Astrocyte of the spinal cord (primary cell): ENCODE data around the gene MATN1.

ENCODE experiments used
- DNase-seq: peaks from one replicate; pipeline ENCODE4 v3.0.0; 2011; ENCODE audit warnings: low read depth, low spot score
- H3K4me3 ChIP-seq: 2 replicates; pipeline ENCODE4 v1.5.1; 2011; ENCODE audit warnings: low read depth, mild to moderate bottlenecking, low read length, moderate library complexity
- in situ Hi-C: cut with HindIII; loops from 2 replicates; pipeline ENCODE4 v1.10.0; 2017; ENCODE audit warnings: low sequenced_read_pairs
- TF ChIP-seq, protein P1 (sequence below): IDR thresholded peaks from 2 replicates; pipeline ENCODE4 v1.5.1; 2012; ENCODE audit warnings: low read depth, mild to moderate bottlenecking, low read length, inconsistent platforms

MATN1 gene

GRCh38 chr1:30740251-30741238 is 17.2 kb upstream of the MATN1 start:
- H3K4me3 ChIP-seq = no peak overlapping the region
- TF ChIP-seq, protein P1, sequence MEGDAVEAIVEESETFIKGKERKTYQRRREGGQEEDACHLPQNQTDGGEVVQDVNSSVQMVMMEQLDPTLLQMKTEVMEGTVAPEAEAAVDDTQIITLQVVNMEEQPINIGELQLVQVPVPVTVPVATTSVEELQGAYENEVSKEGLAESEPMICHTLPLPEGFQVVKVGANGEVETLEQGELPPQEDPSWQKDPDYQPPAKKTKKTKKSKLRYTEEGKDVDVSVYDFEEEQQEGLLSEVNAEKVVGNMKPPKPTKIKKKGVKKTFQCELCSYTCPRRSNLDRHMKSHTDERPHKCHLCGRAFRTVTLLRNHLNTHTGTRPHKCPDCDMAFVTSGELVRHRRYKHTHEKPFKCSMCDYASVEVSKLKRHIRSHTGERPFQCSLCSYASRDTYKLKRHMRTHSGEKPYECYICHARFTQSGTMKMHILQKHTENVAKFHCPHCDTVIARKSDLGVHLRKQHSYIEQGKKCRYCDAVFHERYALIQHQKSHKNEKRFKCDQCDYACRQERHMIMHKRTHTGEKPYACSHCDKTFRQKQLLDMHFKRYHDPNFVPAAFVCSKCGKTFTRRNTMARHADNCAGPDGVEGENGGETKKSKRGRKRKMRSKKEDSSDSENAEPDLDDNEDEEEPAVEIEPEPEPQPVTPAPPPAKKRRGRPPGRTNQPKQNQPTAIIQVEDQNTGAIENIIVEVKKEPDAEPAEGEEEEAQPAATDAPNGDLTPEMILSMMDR = no peak
- in situ Hi-C loops = no loop called here
- no peak for DNase-seq

- in situ Hi-C loops = no loop called here
- no peak overlapping the region for H3K4me3 ChIP-seq
- no peak for DNase-seq
- TF ChIP-seq, protein P1 = no peak
Observed at GRCh38 chr1:30739601-30740000, 16.2 kb upstream of the MATN1 start.

DNA sequence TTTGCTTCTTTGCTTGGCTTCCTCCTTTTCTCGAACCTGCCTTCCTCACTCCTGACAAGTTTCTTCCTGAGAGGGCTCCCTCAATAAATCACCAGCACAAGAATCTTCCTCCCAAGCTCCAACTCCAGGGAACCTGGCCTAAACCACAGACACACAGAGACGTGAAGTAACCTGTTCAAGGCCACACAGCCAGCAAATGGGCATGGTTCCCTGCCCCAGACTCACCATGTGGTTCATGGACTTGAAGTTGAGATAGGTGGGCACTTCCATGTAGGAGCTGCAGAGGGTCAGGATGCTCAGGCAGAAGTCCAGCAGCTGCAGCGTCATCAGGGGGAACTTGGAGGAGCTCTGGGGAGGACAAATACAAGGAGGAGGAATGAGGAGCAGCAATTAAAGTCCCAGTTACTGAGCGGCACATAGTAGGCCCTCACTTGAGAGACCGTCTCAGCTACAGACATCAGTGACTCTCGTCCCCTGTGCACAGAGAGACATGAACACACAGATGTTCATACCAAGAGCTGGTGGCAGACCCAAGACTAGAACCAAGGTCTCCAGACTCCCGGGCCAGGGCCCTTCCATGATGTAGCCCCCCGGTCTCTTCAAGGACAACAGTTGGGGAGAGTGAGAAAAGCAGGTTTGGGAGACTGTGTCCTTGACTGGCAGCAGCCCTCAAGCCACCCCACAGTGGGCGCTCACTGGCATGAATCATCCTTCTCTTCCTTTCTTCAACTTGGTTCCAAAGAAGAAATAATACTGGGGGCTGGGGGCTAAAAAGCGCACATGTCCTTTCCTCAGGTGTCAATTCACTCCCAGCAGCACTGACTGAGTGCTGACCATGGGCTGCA is 15.6 kb upstream of the MATN1 start:
- DNase-seq = no peak
- H3K4me3 ChIP-seq = no peak overlapping the region
- TF ChIP-seq, protein P1 = no peak
- in situ Hi-C loops = no loop called here

DNA sequence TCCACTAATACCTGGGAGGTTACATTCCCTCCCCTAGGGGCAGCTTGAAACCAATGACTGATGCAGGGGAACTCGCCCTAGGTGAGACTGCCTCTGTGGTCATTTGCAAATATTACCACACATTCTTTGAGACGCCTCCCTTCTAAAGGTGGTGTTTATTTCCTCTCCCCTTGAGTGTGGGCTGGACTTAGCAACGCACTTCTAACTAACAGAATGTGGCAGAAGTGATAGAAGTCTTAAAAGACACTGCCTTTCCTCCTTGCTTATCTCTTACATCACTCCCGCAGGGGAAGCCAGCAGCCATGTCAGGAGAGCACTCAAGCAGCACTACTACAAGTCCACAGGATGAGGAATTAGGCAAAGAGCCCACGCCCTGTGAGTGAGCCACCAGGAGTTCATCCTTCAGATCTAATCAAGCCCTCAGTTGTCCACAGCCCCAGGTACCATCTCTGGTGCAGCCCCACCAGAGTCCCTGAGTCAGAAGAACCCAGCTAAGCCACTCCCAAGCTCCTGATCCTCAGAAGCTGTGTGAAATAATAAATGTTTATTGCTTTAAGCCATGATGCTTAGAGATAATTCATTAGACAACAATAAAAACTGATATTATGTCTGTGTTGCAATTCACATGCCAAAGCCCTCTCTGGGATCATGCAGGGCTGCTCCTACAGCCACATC is 14.8 kb upstream of the MATN1 start:
- no peak for DNase-seq
- in situ Hi-C loops = no loop called here
- TF ChIP-seq, protein P1 = no peak

DNA sequence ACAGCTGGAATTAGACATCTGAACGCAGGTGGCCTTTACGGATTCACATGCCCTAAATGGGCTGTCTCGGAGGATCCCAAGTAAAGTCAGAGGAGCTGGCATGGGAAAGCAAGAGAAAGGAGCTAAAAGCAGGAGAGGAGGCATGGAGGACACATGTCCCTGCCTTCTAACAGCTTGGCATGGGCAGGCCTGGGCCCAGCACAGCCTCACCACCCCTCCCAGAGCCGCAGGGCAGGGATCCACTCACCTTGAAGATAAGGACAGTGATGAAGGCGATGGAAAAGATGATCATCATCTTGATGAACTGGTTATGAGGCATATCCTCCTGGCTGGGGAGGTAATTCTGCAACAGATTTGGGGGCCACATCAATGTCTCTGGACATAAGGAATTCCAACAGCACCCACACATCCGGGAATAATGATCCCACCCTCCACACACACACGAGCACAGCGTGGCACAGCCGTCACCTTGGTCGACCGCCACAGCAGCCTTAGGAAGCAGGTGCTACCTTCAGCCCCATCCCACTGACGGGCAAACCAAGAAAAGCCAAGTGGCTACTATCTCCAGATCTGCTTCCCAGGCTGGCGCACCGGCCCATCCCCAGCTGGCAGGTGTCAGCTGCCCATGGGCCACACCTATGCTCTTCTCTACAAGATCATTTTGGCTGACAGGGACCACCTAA is 14.1 kb upstream of the MATN1 start:
- DNase-seq = no peak
- no peak overlapping the region for H3K4me3 ChIP-seq
- TF ChIP-seq, protein P1 = no peak
- in situ Hi-C loops = no loop called here

More for the DNA sequence above, 14.8 kb upstream of the MATN1 start:
- no peak overlapping the region for H3K4me3 ChIP-seq
